Panc1 (cell line): ENCODE data around the gene NNMT. TPM values are rescaled to one million over a fixed set of nuclear protein-coding genes. Genes with fewer than 3 reads are reported as not detected.

ENCODE experiments used
- ATAC-seq: fragments of 200-7000 bp; cut with Tn5 transposase; 2 replicates; pipeline ENCODE4 v1.9.1; 2020; ENCODE audit warnings: mild to moderate bottlenecking, moderate library complexity
- BruUV-seq: library from RNA; stranded (reverse); fragments of 400-500 nt; replicated peaks from 2 replicates; lab custom pipeline; 2021; lab: Mats Ljungman, UMichigan
- CTCF ChIA-PET: fragments of 300-600 bp; sonication (Branson Sonifier 250); formaldehyde crosslinking; loops from one replicate; lab custom pipeline; 2022; ENCODE audit warnings: antibody characterized with exemption; lab: Charles Lee
- POLR2A ChIA-PET: fragments of 300-600 bp; sonication (Branson Sonifier 250); formaldehyde crosslinking; loops from one replicate; lab custom pipeline; 2022; ENCODE audit warnings: antibody characterized with exemption; lab: Charles Lee
- DNase-seq: peaks from one replicate; pipeline ENCODE4 v3.0.0-alpha.2; 2010; ENCODE audit warnings: low read depth, low spot score
- H3K27ac ChIP-seq: 2 replicates; pipeline ENCODE4 v1.5.1; 2011; ENCODE audit warnings: mild to moderate bottlenecking, low read length, inconsistent platforms
- H3K27me3 ChIP-seq: fragments of 200-500 bp; sonication (Bioruptor generic); 2 replicates; pipeline ENCODE4 v1.6.0; 2014; ENCODE audit warnings: low read length, inconsistent platforms; ENCODE audit not compliant: control insufficient read depth, insufficient read depth
- H3K36me3 ChIP-seq: fragments of 200-500 bp; sonication (Bioruptor generic); 2 replicates; pipeline ENCODE4 v1.5.1; 2014; ENCODE audit warnings: inconsistent platforms, mild to moderate bottlenecking, low read length, moderate library complexity; ENCODE audit not compliant: control insufficient read depth, insufficient read depth
- H3K4me1 ChIP-seq: 2 replicates; pipeline ENCODE4 v1.5.1; 2011; ENCODE audit warnings: inconsistent platforms, mild to moderate bottlenecking, low read length, moderate library complexity; ENCODE audit not compliant: control insufficient read depth, insufficient read depth
- H3K4me3 ChIP-seq, 2 experiments: 2 replicates each; pipeline ENCODE4 v1.5.1; 2011 to 2012; ENCODE audit warnings: low read depth in 2 of 2, low read length in 2 of 2, mild to moderate bottlenecking in 2 of 2, inconsistent platforms in 1 of 2, moderate library complexity in 1 of 2
- H3K9me3 ChIP-seq: fragments of 200-500 bp; sonication (Bioruptor generic); 2 replicates; pipeline ENCODE4 v1.5.1; 2014; ENCODE audit warnings: low read depth, mild to moderate bottlenecking, inconsistent platforms, low read length, moderate library complexity; ENCODE audit not compliant: control insufficient read depth, insufficient read depth
- POLR2AphosphoS5 ChIP-seq: IDR thresholded peaks from 2 replicates; pipeline ENCODE4 v1.6.1; 2012; ENCODE audit warnings: mild to moderate bottlenecking, low read depth, low read length, moderate library complexity
- SIN3A ChIP-seq: IDR thresholded peaks from 2 replicates; pipeline ENCODE4 v1.6.1; 2012; ENCODE audit warnings: low read depth, mild to moderate bottlenecking, low read length, moderate library complexity, borderline replicate concordance; ENCODE audit not compliant: insufficient read depth
- TCF7L2 ChIP-seq: IDR thresholded peaks from 2 replicates; pipeline ENCODE4 v1.6.1; 2011; ENCODE audit warnings: mild to moderate bottlenecking, low read depth, low read length, inconsistent platforms
- in situ Hi-C: cut with HindIII; loops from 2 replicates; pipeline ENCODE4 v1.10.0; 2016; ENCODE audit warnings: low sequenced_read_pairs, low pct_unique_long_range_greater_than_20kb
- intact Hi-C: fragments of 100-400 bp; cut with micrococcal nuclease; formaldehyde crosslinking; loops from one replicate; pipeline ENCODE4 v1.10.0; 2022; ENCODE audit not compliant: unreplicated experiment
- total RNA-seq: library from RNA; stranded (reverse); gene quantifications from one replicate; pipeline ENCODE4 v1.2.1, GENCODE V29; 2021; ENCODE audit not compliant: unreplicated experiment
- TF ChIP-seq, protein P1 (sequence below), 2 experiments: IDR thresholded peaks; 2 replicates each; pipeline ENCODE4 v1.6.1; 2011 to 2012; ENCODE audit warnings: low read depth in 2 of 2, control low read depth in 1 of 2, low read length in 1 of 2, mild to moderate bottlenecking in 1 of 2, moderate library complexity in 1 of 2; ENCODE audit not compliant: insufficient read depth in 1 of 2
- TF ChIP-seq, protein P2 (sequence below): fragments of 450-650 bp; IDR thresholded peaks from 2 replicates; pipeline ENCODE4 v1.5.1; 2017; ENCODE audit warnings: mild to moderate bottlenecking

The NNMT gene
- total RNA-seq, 1 experiment from 2014 or later, result 1.7 TPM

DNA sequence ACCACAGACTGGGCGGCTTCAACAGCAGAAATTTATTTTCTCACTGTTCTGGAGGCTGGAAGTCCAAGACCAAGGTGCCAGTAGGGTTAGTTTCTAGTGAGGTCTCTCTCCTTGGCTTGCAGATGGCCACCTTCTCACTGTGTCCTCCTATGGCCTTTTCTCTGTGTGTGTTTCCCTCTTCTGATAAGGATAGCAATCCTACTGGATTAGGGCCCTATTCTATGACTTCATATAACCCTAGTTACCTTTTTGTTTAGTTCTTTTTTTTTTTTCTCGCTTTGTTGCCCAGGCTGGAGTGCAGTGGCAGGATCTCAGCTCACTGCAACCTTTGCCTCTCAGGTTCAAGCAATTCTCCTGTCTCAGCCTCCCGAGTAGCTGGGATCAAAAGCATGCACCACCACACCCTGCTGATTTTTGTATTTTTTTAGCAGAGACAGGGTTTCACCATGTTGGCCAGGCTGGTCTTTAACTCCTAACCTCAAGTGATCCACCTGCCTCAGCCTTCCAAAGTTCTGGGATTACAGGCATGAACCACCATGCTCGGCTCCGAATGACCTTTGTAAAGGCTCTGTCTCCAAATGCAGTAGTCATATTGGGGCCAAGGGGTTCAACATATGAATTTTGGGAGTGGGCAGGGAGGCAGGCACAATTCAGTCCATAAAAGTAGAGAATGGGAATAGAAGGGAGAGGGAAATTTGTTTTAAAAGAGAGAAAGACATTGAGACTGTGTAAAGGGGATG, 25.5 kb upstream of the NNMT start:
- BruUV-seq, result no TSS peak
- TF ChIP-seq, protein P1, sequence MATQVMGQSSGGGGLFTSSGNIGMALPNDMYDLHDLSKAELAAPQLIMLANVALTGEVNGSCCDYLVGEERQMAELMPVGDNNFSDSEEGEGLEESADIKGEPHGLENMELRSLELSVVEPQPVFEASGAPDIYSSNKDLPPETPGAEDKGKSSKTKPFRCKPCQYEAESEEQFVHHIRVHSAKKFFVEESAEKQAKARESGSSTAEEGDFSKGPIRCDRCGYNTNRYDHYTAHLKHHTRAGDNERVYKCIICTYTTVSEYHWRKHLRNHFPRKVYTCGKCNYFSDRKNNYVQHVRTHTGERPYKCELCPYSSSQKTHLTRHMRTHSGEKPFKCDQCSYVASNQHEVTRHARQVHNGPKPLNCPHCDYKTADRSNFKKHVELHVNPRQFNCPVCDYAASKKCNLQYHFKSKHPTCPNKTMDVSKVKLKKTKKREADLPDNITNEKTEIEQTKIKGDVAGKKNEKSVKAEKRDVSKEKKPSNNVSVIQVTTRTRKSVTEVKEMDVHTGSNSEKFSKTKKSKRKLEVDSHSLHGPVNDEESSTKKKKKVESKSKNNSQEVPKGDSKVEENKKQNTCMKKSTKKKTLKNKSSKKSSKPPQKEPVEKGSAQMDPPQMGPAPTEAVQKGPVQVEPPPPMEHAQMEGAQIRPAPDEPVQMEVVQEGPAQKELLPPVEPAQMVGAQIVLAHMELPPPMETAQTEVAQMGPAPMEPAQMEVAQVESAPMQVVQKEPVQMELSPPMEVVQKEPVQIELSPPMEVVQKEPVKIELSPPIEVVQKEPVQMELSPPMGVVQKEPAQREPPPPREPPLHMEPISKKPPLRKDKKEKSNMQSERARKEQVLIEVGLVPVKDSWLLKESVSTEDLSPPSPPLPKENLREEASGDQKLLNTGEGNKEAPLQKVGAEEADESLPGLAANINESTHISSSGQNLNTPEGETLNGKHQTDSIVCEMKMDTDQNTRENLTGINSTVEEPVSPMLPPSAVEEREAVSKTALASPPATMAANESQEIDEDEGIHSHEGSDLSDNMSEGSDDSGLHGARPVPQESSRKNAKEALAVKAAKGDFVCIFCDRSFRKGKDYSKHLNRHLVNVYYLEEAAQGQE (IDR thresholded peaks at IDR 0.05; ENCODE audit: insufficient read depth in 1 of 2, low read depth in 2 of 2, low read length in 1 of 2), result no peak
- TF ChIP-seq, protein P2, sequence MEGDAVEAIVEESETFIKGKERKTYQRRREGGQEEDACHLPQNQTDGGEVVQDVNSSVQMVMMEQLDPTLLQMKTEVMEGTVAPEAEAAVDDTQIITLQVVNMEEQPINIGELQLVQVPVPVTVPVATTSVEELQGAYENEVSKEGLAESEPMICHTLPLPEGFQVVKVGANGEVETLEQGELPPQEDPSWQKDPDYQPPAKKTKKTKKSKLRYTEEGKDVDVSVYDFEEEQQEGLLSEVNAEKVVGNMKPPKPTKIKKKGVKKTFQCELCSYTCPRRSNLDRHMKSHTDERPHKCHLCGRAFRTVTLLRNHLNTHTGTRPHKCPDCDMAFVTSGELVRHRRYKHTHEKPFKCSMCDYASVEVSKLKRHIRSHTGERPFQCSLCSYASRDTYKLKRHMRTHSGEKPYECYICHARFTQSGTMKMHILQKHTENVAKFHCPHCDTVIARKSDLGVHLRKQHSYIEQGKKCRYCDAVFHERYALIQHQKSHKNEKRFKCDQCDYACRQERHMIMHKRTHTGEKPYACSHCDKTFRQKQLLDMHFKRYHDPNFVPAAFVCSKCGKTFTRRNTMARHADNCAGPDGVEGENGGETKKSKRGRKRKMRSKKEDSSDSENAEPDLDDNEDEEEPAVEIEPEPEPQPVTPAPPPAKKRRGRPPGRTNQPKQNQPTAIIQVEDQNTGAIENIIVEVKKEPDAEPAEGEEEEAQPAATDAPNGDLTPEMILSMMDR, result no peak
- Histone ChIP-seq H3K27me3 (peaks cover 32% of the 10 kb centered on the region), H3K4me3 (no peak overlapping the region), H3K27ac (no peak overlapping the region), H3K36me3 (no peaks in the 10 kb centered on the region), H3K4me1 (no peaks in the 10 kb centered on the region), H3K9me3 (no peaks in the 10 kb centered on the region)
- ATAC-seq (no peak), DNase-seq (no peak)
- intact Hi-C loops (no loop called here), in situ Hi-C loops (no loop called here)
- ChIA-PET POLR2A (no interaction called here), CTCF (no interaction called here)

DNA sequence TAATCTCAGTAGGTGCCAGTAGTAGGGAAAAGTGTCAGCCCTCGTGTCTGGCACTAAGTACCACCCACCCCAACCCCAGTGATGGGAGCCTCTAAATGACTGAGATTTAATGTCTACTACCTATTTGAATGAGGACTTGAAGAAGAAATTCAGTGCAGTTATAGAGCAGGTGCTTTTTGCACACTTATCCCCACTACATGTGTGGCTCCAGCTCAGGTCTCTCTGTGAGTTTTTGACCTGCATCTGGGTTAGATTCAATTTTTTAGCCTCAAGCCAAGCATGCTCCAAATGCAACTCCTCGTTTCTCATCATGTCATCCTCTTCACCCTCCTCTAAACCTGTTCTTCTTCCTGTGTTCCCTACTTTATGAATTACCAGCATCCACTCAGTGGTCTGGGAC, 24.9 kb upstream of the NNMT start:
- in situ Hi-C loops (no loop called here), intact Hi-C loops (no loop called here)
- no TSS peak for BruUV-seq
- DNase-seq (no peak), ATAC-seq (no peak)
- Histone ChIP-seq H3K27me3 (peaks cover 29% of the 10 kb centered on the region), H3K9me3 (no peaks in the 10 kb centered on the region), H3K36me3 (no peaks in the 10 kb centered on the region), H3K4me3 (no peak overlapping the region), H3K27ac (no peak overlapping the region), H3K4me1 (no peaks in the 10 kb centered on the region)
- ChIA-PET CTCF (no interaction called here), POLR2A (no interaction called here)
- TF ChIP-seq POLR2AphosphoS5 (no peak), TCF7L2 (no peak), SIN3A (no peak)
- TF ChIP-seq, protein P1 (IDR thresholded peaks at IDR 0.05; ENCODE audit: insufficient read depth in 1 of 2, low read depth in 2 of 2, low read length in 1 of 2), result no peak
- TF ChIP-seq, protein P2, result no peak
